Transverse colon (tissue), 4 donors: Measurements from ENCODE around the gene MBOAT7. TPM values are rescaled to one million over a fixed set of nuclear protein-coding genes. Genes with fewer than 3 reads are reported as not detected.
"Not testable (repeated sequence)": the region's sequence is repeated elsewhere in the genome, so short reads cannot be mapped to it uniquely, and the experiment has no call there.

Experiments used
- DNase-seq: peaks from one replicate; pipeline ENCODE4 v3.0.0-alpha.2; 2019
- H3K27ac ChIP-seq, 4 donors: fragments of 200-600 bp; sonication (generic); 2 replicates each; pipeline ENCODE4 v1.5.1; 2016 to 2018; ENCODE audit warnings: inconsistent platforms in 4 of 4
- H3K27me3 ChIP-seq: fragments of 200-600 bp; sonication (generic); 2 replicates; pipeline ENCODE4 v1.5.1; 2017; ENCODE audit warnings: inconsistent platforms
- H3K36me3 ChIP-seq, 4 donors: fragments of 200-600 bp; sonication (generic); 2 replicates each; pipeline ENCODE4 v1.5.1; 2017 to 2019; ENCODE audit warnings: inconsistent platforms in 4 of 4
- H3K4me1 ChIP-seq, 4 donors: fragments of 200-600 bp; sonication (generic); 2 replicates each; pipeline ENCODE4 v1.5.1; 2017 to 2020; ENCODE audit warnings: inconsistent platforms in 4 of 4
- H3K4me3 ChIP-seq, 4 donors: fragments of 200-600 bp; sonication (generic); 1 replicate in 1 of 4; 2 replicates in 3 of 4; pipeline versions ENCODE4 v1.5.1 to v1.6.1; 2017 to 2019; ENCODE audit warnings: inconsistent platforms in 4 of 4
- H3K9me3 ChIP-seq, 2 donors: fragments of 200-600 bp; sonication (generic); 2 replicates each; pipeline ENCODE4 v1.5.1; 2017 to 2019; ENCODE audit warnings: inconsistent platforms in 2 of 2
- EP300 ChIP-seq: sonication (generic); formaldehyde crosslinking; IDR thresholded peaks from one replicate; pipeline ENCODE4 v1.6.1; 2017; ENCODE audit warnings: antibody characterized with exemption, low read depth
- POLR2A ChIP-seq: fragments of 450-650 bp; IDR thresholded peaks from one replicate; pipeline ENCODE4 v1.6.1; 2016; ENCODE audit warnings: antibody characterized with exemption, mild to moderate bottlenecking, moderate library complexity
- POLR2AphosphoS5 ChIP-seq, 3 donors: sonication (generic); formaldehyde crosslinking; IDR thresholded peaks; one replicate each; pipeline ENCODE4 v1.6.1; 2016; ENCODE audit warnings: antibody characterized with exemption in 3 of 3
- WGBS, 2 donors: methylation state at CpG; one replicate each; pipeline ENCODE4 v1.1.5; 2018; ENCODE audit warnings: low coverage in 1 of 2; 5-methylcytosine and 5-hydroxymethylcytosine counted together
- in situ Hi-C, 4 donors: fragments of 200-750 bp; cut with MboI; loops; one replicate each; pipeline versions ENCODE4 v1.15.0 to v1.15.1; 2017; ENCODE audit warnings: low sequenced_read_pairs in 3 of 4, low pct_ligation_motif_present in 1 of 4, low pct_unique_long_range_greater_than_20kb in 1 of 4
- intact Hi-C: fragments of 100-400 bp; cut with DNase I; formaldehyde crosslinking; loops from one replicate; pipeline ENCODE4 v1.15.1; 2023; ENCODE audit warnings: low total_unique reads
- total RNA-seq, 4 donors: library from RNA; depleted of rRNA; stranded (reverse); fragments of >200 nt; gene quantifications; one replicate each; pipeline ENCODE4 v1.1.0, GENCODE V29; 2016
- TF ChIP-seq, protein P1 (sequence below), 5 experiments: fragments of 200-600 bp in 3 of 5; fragments of 450-650 bp in 2 of 5; sonication (generic) in 3 of 5; IDR thresholded peaks; 1 replicate in 2 of 5; 2 replicates in 3 of 5; pipeline ENCODE4 v1.5.1; 2016 to 2017; ENCODE audit warnings: antibody characterized with exemption in 5 of 5, inconsistent platforms in 3 of 5, mild to moderate bottlenecking in 2 of 5, moderate library complexity in 1 of 5

MBOAT7 gene
- total RNA-seq, 4 donors from 2014 or later, result 180 to 249 (median 218) TPM

- no peak for DNase-seq
- TF ChIP-seq, protein P1, sequence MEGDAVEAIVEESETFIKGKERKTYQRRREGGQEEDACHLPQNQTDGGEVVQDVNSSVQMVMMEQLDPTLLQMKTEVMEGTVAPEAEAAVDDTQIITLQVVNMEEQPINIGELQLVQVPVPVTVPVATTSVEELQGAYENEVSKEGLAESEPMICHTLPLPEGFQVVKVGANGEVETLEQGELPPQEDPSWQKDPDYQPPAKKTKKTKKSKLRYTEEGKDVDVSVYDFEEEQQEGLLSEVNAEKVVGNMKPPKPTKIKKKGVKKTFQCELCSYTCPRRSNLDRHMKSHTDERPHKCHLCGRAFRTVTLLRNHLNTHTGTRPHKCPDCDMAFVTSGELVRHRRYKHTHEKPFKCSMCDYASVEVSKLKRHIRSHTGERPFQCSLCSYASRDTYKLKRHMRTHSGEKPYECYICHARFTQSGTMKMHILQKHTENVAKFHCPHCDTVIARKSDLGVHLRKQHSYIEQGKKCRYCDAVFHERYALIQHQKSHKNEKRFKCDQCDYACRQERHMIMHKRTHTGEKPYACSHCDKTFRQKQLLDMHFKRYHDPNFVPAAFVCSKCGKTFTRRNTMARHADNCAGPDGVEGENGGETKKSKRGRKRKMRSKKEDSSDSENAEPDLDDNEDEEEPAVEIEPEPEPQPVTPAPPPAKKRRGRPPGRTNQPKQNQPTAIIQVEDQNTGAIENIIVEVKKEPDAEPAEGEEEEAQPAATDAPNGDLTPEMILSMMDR (IDR thresholded peaks at IDR 0.05), result no peak
- no peak for TF ChIP-seq POLR2A
- TF ChIP-seq EP300, result no peak
- TF ChIP-seq POLR2AphosphoS5 (IDR thresholded peaks at IDR 0.05), result no peak
- Histone ChIP-seq H3K4me1 (peaks cover 16 to 41% (median 29%) of the 10 kb centered on the region in 4 donors), H3K27me3 (no peaks in the 10 kb centered on the region), H3K27ac (peak overlapping the region; percentile 92 to 99 (median 95)), H3K36me3 (peaks cover 0 to 4% (median 2%) of the 10 kb centered on the region in 4 donors), H3K4me3 (peak overlapping the region; percentile 71 to 97 (median 80)), H3K9me3 (no peaks in the 10 kb centered on the region)
- 24% methylated on average over 12 of the region's 12 CpGs; no CpG with 5 or more reads in 1 of the 2 donors for WGBS, 2 donors
- intact Hi-C loops, result no loop called here
- in situ Hi-C loops, result no loop called here
Observed at GRCh38 chr19:54188215-54188871, 1.0 kb downstream of the MBOAT7 start.

- Histone ChIP-seq H3K27me3 (no peaks in the 10 kb centered on the region), H3K4me3 (peak overlapping the region in 1 of 4 donors; percentile 8), H3K9me3 (no peaks in the 10 kb centered on the region), H3K4me1 (peaks cover 13 to 31% (median 25%) of the 10 kb centered on the region in 4 donors), H3K27ac (peak overlapping the region; percentile 80 to 99 (median 92)), H3K36me3 (no peaks in the 10 kb centered on the region)
- in situ Hi-C loops (no loop called here), intact Hi-C loops (no loop called here)
- WGBS, 2 donors, result 55% methylated on average over 11 of the region's 11 CpGs; no CpG with 5 or more reads in 1 of the 2 donors
- peak; percentile 90 for DNase-seq
- TF ChIP-seq POLR2AphosphoS5 (IDR thresholded peaks at IDR 0.05) (peak; percentile 76 to 89 (median 80)), EP300 (no peak), POLR2A (peak; percentile 88)
- TF ChIP-seq, protein P1 (IDR thresholded peaks at IDR 0.05), result no peak
Observed at GRCh38 chr19:54186934-54187381, 2.4 kb downstream of the MBOAT7 start.

GRCh38 chr19:54186351-54186750 is 3.0 kb downstream of the MBOAT7 start:
- intact Hi-C loops (no loop called here), in situ Hi-C loops (no loop called here)
- Histone ChIP-seq H3K4me1 (peaks cover 11 to 26% (median 19%) of the 10 kb centered on the region in 4 donors), H3K27me3 (no peaks in the 10 kb centered on the region), H3K36me3 (no peaks in the 10 kb centered on the region), H3K27ac (peak overlapping the region; percentile 80 to 99 (median 92)), H3K9me3 (no peaks in the 10 kb centered on the region), H3K4me3 (no peak overlapping the region)
- no peak for DNase-seq
- 80 to 86% methylated on average over 2 to 8 of the region's 8 CpGs for WGBS, 2 donors
- no peak for TF ChIP-seq POLR2AphosphoS5 (IDR thresholded peaks at IDR 0.05)
- TF ChIP-seq, protein P1 (IDR thresholded peaks at IDR 0.05), result no peak
- no peak for TF ChIP-seq EP300
- no peak for TF ChIP-seq POLR2A

- intact Hi-C loops (no loop called here), in situ Hi-C loops (no loop called here)
- Histone ChIP-seq H3K27me3 (no peaks in the 10 kb centered on the region), H3K4me3 (no peak overlapping the region), H3K36me3 (no peaks in the 10 kb centered on the region), H3K4me1 (peaks cover 8 to 20% (median 13%) of the 10 kb centered on the region in 4 donors), H3K27ac (no peak overlapping the region), H3K9me3 (no peaks in the 10 kb centered on the region)
- no peak for DNase-seq
- 95% methylated on average over 9 of the region's 11 CpGs; no CpG with 5 or more reads in 1 of the 2 donors for WGBS, 2 donors
- TF ChIP-seq POLR2AphosphoS5 (IDR thresholded peaks at IDR 0.05), result no peak
- no peak for TF ChIP-seq POLR2A
- TF ChIP-seq EP300, result no peak
- TF ChIP-seq, protein P1 (IDR thresholded peaks at IDR 0.05), result no peak
Observed at GRCh38 chr19:54183431-54183830, 5.9 kb downstream of the MBOAT7 start.

GRCh38 chr19:54181894-54182293 is 7.5 kb downstream of the MBOAT7 start:
- H3K4me1 ChIP-seq, intact Hi-C loops, H3K27me3 ChIP-seq, H3K4me3 ChIP-seq, H3K27ac ChIP-seq, in situ Hi-C loops, DNase-seq, H3K9me3 ChIP-seq, H3K36me3 ChIP-seq: not testable (repeated sequence)
- 80 to 90% methylated on average over 3 of the region's 3 CpGs for WGBS, 2 donors
